ENCODE data around the gene GSK3B. TPM values are rescaled to one million over a fixed set of nuclear protein-coding genes. Genes with fewer than 3 reads are reported as not detected.
"Not testable (repeated sequence)": the region's sequence is repeated elsewhere in the genome, so short reads cannot be mapped to it uniquely, and the experiment has no call there.

GSK3B gene
- polyA plus RNA-seq, 6 donors from 2014 or later: 11.3 to 26.1 (median 14.9) TPM

DNA sequence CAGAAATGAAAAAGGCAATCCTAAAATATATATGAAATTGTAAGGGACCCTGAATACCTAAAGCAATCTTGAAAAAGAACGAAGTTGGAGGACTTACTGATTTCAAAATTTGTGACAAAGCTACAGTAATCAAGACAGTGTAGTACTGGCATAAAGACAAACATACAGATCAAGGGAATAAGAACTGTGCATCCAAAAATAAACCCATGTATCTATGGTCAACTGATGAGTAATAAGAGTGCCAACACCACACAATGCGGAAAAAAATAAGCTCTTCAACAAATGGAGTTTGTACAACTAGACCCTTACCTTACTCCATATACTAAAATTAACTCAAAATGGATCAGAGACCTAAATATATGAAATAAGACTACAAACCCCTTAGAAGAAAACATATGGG, 29.6 kb downstream of the GSK3B start:
- peaks cover 23 to 51% (median 48%) of the 10 kb centered on the region in 3 donors for H3K4me1 Mint-ChIP-seq
- peak overlapping the region in 2 of 8 donors; percentile 11 to 54 for H3K4me3 Mint-ChIP-seq
- no peak for ATAC-seq (ENCODE audit: low read depth in 2 of 2)
- H3K9me3 Mint-ChIP-seq: peaks cover 0 to 6% (median 3%) of the 10 kb centered on the region in 7 donors
- H3K27me3 Mint-ChIP-seq: no peaks in the 10 kb centered on the region
- no peaks in the 10 kb centered on the region for H3K36me3 Mint-ChIP-seq
- no peak for DNase-seq
- peak overlapping the region in 2 of 6 donors; percentile 35 to 72 for H3K27ac Mint-ChIP-seq

DNA sequence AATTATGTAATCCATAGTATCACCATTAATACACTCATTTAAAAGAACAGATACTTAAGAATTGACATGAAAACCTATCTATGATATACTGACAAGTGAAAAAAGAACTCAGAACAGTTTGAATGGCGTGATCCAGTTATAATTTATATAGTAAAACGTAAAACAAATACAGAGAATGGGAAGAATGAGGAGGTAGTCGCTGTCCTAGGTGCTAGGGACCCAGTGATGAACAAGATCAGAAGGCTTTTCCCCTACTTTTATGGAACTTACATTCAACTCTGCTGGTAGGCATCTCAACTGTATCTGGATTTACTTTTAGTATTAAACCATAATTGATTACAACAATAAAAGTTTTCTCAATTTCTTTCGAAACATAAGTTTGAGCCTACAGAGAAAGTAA, 31.8 kb downstream of the GSK3B start:
- Mint-ChIP-seq H3K27ac (peak overlapping the region in 2 of 6 donors; percentile 4 to 38), H3K36me3 (no peaks in the 10 kb centered on the region), H3K4me1 (peaks cover 30 to 53% (median 53%) of the 10 kb centered on the region in 3 donors), H3K9me3 (peaks cover 0 to 6% (median 3%) of the 10 kb centered on the region in 7 donors), H3K4me3 (no peak overlapping the region), H3K27me3 (no peaks in the 10 kb centered on the region)
- ATAC-seq (ENCODE audit: low read depth in 2 of 2) (no peak), DNase-seq (no peak)

DNA sequence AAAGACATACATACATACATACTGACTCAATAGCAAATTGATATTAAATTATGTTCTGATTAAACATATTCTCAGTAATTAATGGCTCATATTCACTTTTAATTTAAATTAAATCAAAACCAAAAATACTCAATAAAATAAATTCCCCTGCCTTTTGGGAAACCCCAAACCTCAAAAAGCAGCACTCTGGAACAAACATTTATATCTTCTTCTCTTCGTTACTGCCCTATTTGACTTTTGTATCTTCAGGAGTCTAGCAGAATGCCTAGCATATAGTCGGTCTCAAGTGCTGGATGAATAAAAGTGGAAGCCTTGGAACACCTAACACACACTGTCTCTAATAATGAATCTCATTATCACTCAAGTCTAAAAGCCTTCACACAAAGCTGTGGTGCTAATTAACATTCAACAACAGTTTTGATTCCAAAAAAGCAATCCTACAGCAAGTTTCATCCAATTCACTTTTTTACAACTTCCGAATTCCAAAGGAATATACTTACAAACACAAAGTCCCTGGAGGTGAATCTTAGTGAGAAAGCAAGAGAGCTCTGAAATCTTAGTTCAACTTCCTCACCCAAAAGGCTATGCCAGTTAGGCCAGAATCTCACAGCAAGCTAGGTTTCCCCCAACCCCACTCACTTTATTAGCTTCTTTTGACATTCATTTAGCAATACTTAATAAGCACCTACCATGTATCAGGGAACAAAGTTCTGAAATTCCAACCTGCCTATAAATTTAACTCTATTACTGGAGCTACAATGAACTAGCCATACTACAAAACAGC, 35.0 kb downstream of the GSK3B start:
- H3K27me3 Mint-ChIP-seq: no peaks in the 10 kb centered on the region
- ATAC-seq (ENCODE audit: low read depth in 2 of 2) (peak; percentile 73 to 79), DNase-seq (no peak)
- H3K4me3 Mint-ChIP-seq: peak overlapping the region; percentile 3 to 76 (median 54)
- peak overlapping the region in 5 of 6 donors; percentile 31 to 75 (median 65) for H3K27ac Mint-ChIP-seq
- H3K9me3 Mint-ChIP-seq: peaks cover 0 to 6% (median 0%) of the 10 kb centered on the region in 7 donors
- peaks cover 32 to 50% (median 44%) of the 10 kb centered on the region in 3 donors for H3K4me1 Mint-ChIP-seq
- H3K36me3 Mint-ChIP-seq: peaks cover 5 to 9% of the 10 kb centered on the region in 2 donors

DNA sequence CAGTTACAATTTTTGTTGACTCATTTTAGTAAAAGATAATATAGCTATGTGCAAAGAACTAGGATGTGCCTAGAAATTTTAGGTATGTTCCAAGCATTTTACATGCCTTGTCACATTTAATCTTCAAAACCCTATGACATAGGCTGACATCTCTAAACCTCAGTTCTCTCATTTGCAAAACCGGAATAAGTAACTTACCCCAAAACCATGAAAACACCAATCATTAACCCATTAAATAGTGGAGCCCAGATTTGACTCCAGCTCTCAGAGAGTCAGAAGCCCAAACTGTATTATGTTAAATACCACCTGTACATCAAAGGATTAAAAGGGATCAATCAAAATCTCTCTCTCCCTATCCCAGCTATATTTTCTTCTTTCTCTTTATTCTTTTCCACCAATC, 36.6 kb downstream of the GSK3B start:
- Mint-ChIP-seq H3K27me3 (no peaks in the 10 kb centered on the region), H3K4me1 (peaks cover 38 to 60% (median 58%) of the 10 kb centered on the region in 3 donors), H3K27ac (peak overlapping the region in 2 of 6 donors; percentile 5 to 18), H3K9me3 (peaks cover 0 to 11% (median 2%) of the 10 kb centered on the region in 7 donors), H3K36me3 (peaks cover 7 to 16% of the 10 kb centered on the region in 2 donors), H3K4me3 (peak overlapping the region in 1 of 8 donors; percentile 35)
- no peak for DNase-seq
- no peak for ATAC-seq (ENCODE audit: low read depth in 2 of 2)

DNA sequence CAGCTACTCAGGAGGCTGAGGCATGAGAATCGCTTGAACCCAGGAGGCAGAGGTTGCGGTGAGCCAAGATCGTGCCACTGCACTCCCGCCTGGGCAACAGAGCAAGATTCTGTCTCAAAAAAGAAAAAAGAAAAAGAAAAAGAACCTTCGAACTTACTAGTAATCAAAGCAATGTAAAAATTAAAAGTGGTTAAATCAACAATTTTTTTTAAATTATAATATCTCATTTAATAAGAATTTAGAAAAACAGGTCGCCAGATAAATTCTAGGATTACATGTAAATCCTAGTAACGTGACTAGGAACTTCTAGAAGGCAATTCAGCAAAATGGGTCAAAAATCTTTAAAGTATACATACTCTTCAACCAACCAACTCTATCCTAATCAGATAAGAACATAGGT, 37.2 kb downstream of the GSK3B start:
- H3K4me3 Mint-ChIP-seq: no peak overlapping the region
- peaks cover 7 to 16% of the 10 kb centered on the region in 2 donors for H3K36me3 Mint-ChIP-seq
- H3K27me3 Mint-ChIP-seq: no peaks in the 10 kb centered on the region
- ATAC-seq (ENCODE audit: low read depth in 2 of 2) (no peak), DNase-seq (no peak)
- peaks cover 44 to 66% (median 62%) of the 10 kb centered on the region in 3 donors for H3K4me1 Mint-ChIP-seq
- peaks cover 0 to 11% (median 2%) of the 10 kb centered on the region in 7 donors for H3K9me3 Mint-ChIP-seq
- no peak overlapping the region for H3K27ac Mint-ChIP-seq

DNA sequence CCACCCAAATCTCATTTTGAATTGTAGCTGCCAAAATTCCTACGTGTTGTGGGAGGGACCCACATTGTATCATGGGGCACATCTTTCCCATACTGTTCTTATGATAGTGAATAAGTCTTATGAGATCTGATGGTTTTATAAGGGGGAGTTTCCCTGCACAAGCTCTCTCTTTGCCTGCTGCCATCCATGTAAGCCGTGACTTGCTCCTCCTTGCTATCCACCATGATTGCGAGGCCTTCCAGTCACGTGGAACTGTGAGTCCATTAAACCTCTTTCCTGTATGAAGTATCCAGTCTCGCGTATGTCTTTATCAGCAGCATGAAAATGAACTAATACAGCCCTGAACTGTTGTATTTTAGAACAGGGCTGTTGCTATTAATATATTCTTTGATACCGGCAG, 40.6 kb downstream of the GSK3B start:
- Mint-ChIP-seq H3K36me3 (peaks cover 7 to 16% of the 10 kb centered on the region in 2 donors), H3K4me3 (peak overlapping the region in 1 of 8 donors; percentile 40), H3K4me1 (peaks cover 54 to 72% (median 69%) of the 10 kb centered on the region in 3 donors), H3K27ac (peak overlapping the region in 1 of 6 donors; percentile 21), H3K9me3 (peaks cover 0 to 11% (median 2%) of the 10 kb centered on the region in 7 donors)
- ATAC-seq (ENCODE audit: low read depth in 2 of 2); H3K27me3 Mint-ChIP-seq; DNase-seq: not testable (repeated sequence)

DNA sequence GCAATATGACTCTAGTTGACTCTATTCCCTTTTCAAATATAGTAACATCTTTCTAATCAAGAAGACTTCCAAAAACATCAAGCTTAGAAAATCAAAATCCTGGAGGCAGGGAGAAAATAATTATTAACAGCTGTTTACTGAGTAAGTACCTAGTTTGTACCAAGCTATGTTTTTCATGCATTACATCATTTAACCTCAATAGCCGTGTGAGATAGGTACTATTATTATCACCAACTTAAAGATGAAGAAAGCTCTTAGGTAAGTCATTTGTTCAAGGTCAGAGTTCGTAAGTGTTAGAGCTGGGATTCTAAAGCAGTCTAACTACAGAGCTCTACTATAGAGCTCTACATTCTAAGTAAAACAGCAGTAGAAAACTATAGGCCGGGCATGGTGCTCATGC, 41.6 kb downstream of the GSK3B start:
- DNase-seq (no peak), ATAC-seq (ENCODE audit: low read depth in 2 of 2) (no peak)
- peaks cover 0 to 11% (median 2%) of the 10 kb centered on the region in 7 donors for H3K9me3 Mint-ChIP-seq
- H3K36me3 Mint-ChIP-seq: peaks cover 7 to 16% of the 10 kb centered on the region in 2 donors
- H3K27me3 Mint-ChIP-seq: no peaks in the 10 kb centered on the region
- peak overlapping the region in 1 of 6 donors; percentile 60 for H3K27ac Mint-ChIP-seq
- H3K4me3 Mint-ChIP-seq: peak overlapping the region in 7 of 8 donors; percentile 4 to 59 (median 31)
- H3K4me1 Mint-ChIP-seq: peaks cover 61 to 78% (median 69%) of the 10 kb centered on the region in 3 donors

DNA sequence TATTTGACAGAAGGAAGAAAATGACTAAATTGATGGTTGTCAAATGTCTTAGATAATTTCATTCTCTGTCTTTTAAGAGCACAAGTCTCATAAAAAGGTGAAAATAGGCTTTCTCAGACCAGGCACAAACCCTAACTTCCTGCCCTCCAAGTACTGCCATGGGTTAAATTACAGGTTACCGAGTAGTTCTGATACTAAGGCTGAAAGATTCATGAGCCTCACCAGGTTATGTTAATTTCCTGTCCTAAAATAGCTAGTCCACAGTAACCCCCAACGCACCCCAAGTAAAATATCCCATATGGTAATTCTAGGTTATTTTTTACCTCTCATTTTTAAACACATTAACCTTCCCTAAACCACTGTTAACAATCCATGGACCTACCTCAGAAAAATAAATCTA, 42.0 kb downstream of the GSK3B start:
- peak; percentile 23 to 37 for ATAC-seq (ENCODE audit: low read depth in 2 of 2)
- Mint-ChIP-seq H3K27me3 (no peaks in the 10 kb centered on the region), H3K4me3 (peak overlapping the region in 6 of 8 donors; percentile 4 to 59 (median 28)), H3K4me1 (peaks cover 63 to 83% (median 66%) of the 10 kb centered on the region in 3 donors), H3K9me3 (peaks cover 0 to 13% (median 5%) of the 10 kb centered on the region in 7 donors), H3K27ac (peak overlapping the region in 2 of 6 donors; percentile 46 to 60), H3K36me3 (peaks cover 11 to 16% of the 10 kb centered on the region in 2 donors)
- DNase-seq: no peak

DNA sequence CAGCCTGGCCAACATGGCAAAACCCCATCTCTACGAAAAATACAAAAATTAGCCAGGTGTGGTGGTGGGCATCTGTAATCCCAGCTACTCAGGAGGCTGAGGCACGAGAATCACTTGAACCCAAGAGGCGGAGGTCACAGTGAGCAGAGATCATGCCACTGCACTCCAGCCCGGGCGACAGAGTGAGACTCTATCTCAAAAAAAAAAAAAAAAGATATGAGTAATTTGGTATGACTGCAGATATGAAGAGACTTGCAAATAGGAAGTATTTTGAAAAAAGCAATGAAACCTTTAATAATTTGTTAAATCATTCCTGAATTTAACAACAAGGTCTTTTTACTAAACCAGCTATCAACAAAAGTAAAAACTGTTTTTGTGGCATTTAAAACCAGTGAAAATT, 42.7 kb downstream of the GSK3B start:
- peaks cover 16% of the 10 kb centered on the region in 2 donors for H3K36me3 Mint-ChIP-seq
- not testable (repeated sequence) for DNase-seq; ATAC-seq (ENCODE audit: low read depth in 2 of 2); H3K27ac Mint-ChIP-seq; H3K27me3 Mint-ChIP-seq; H3K4me3 Mint-ChIP-seq
- H3K4me1 Mint-ChIP-seq: peaks cover 63 to 87% (median 70%) of the 10 kb centered on the region in 3 donors
- H3K9me3 Mint-ChIP-seq: peaks cover 0 to 18% (median 10%) of the 10 kb centered on the region in 7 donors

DNA sequence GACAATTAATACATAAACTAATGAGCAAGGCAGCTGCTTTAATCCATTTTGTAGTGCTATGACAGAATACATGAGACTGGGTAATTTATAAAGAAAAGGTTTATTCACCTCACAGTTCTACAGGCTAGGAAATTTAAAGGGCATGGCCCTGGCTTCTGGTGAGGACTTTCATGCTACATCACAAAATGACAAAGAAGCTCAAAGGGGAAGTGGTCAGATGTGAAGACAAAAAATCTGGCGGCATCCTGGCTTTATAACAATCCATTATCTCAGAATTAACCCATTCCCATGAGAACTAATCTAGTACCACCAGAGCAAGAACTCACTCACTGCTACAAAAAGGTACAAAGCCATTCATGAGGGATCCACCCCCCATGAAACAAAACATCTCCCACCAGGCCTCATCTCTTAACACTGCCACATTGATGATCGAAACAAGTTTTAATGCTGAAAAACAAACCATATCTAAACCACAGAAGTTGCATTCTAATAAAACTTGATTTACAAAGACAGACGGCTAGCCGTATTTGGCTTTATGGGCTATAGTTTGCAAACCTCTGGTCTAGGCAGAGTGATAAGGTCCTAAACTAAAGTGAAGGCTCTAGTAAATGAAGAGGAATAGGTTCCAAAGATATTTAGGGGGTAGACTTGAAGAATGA, 44.2 kb downstream of the GSK3B start:
- peak overlapping the region in 2 of 8 donors; percentile 41 to 60 for H3K4me3 Mint-ChIP-seq
- DNase-seq: no peak
- H3K4me1 Mint-ChIP-seq: peaks cover 62 to 81% (median 66%) of the 10 kb centered on the region in 3 donors
- peaks cover 3 to 29% (median 20%) of the 10 kb centered on the region in 7 donors for H3K9me3 Mint-ChIP-seq
- no peaks in the 10 kb centered on the region for H3K27me3 Mint-ChIP-seq
- H3K27ac Mint-ChIP-seq: peak overlapping the region in 5 of 6 donors; percentile 1 to 50 (median 40)
- peak; percentile 46 to 51 for ATAC-seq (ENCODE audit: low read depth in 2 of 2)
- peaks cover 16 to 23% of the 10 kb centered on the region in 2 donors for H3K36me3 Mint-ChIP-seq

DNA sequence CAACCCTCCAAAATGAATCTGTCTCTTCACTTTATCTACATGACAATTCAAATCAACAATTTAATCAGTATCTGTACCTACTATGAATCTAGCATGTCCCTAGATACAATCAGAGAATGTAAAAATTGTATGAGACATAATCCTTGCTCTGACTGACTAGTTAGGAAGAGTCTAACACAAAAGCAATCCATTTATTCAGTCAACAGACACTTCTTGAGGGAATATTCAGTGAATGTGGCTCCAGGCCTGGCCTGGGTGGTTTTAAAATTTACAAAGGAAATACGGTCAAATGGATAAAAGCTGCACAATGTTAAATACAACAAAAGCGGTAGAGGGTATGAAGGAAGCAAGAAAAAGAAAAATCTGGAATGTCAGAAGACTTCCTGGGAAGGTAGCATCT, 45.2 kb downstream of the GSK3B start:
- ATAC-seq (ENCODE audit: low read depth in 2 of 2) (no peak), DNase-seq (no peak)
- Mint-ChIP-seq H3K4me1 (peaks cover 54 to 74% (median 61%) of the 10 kb centered on the region in 3 donors), H3K4me3 (peak overlapping the region in 1 of 8 donors; percentile 30), H3K27me3 (no peaks in the 10 kb centered on the region), H3K27ac (peak overlapping the region in 3 of 6 donors; percentile 15 to 49 (median 22)), H3K9me3 (peaks cover 5 to 33% (median 27%) of the 10 kb centered on the region in 7 donors), H3K36me3 (peaks cover 9 to 19% of the 10 kb centered on the region in 2 donors)

DNA sequence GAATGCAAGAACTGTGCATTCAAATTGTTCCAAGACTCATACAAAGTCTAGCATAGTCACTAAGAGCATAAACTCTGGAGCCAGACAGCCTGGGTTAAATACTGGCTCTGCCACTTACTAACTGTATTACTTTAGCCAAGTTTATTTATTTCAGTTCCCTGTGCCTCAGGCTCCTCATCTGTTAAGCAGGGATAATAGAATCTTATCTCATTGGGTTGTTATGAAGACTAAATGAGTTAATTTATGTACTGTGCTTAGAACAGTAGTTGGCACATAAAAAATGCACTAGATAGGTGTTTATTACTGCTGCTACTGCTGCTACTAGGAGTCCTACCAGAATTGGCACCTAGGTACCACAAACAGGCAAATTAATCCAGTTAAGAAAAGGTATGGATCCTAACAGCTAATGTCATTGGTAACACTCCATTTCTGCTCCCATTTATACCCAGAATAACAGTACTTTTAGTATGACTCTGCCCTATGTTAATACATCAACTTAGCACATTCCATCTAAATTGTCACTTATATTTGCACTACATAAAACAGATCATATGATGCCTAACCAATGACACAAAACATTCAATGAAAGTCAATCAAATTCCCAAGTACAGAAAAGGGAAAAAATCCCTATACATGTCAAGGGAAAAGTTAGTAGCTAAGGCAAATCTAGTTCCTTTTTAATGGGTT, 45.7 kb downstream of the GSK3B start:
- Mint-ChIP-seq H3K4me3 (no peak overlapping the region), H3K4me1 (peaks cover 58 to 74% (median 63%) of the 10 kb centered on the region in 3 donors), H3K9me3 (peaks cover 10 to 37% (median 31%) of the 10 kb centered on the region in 7 donors), H3K36me3 (peaks cover 9 to 20% of the 10 kb centered on the region in 2 donors), H3K27ac (no peak overlapping the region), H3K27me3 (no peaks in the 10 kb centered on the region)
- DNase-seq: no peak
- no peak for ATAC-seq (ENCODE audit: low read depth in 2 of 2)

DNA sequence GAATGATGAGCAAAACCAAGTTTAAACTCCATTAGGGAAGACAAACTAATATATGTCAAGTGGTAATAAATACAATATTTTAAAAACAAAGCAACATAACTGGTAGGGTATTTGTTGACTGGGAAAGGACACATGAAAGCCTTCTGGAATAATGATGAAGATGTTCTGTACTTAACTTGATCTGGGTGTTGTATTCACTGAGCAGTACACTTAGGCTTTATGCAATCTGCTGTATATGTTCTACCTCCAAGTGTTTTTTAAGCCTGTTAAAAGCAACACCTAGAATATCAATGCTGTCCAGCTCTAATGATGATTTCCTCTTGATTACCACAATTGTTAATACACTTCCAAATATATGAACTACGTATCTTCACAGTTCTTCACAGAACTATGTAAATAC, 46.6 kb downstream of the GSK3B start:
- H3K4me3 Mint-ChIP-seq: no peak overlapping the region
- no peak for ATAC-seq (ENCODE audit: low read depth in 2 of 2)

More for the DNA sequence above, 46.6 kb downstream of the GSK3B start:
- H3K4me1 Mint-ChIP-seq: peaks cover 63 to 74% (median 64%) of the 10 kb centered on the region in 3 donors
- no peak overlapping the region for H3K27ac Mint-ChIP-seq
- peaks cover 17 to 28% of the 10 kb centered on the region in 2 donors for H3K36me3 Mint-ChIP-seq
- no peaks in the 10 kb centered on the region for H3K27me3 Mint-ChIP-seq
- H3K9me3 Mint-ChIP-seq: peaks cover 18 to 44% (median 37%) of the 10 kb centered on the region in 7 donors
- DNase-seq: no peak

Data from naive B cell (primary cell).